SJSA1 (cell line): ENCODE measurements around the gene ZBTB20. TPM values are rescaled to one million over a fixed set of nuclear protein-coding genes. Genes with fewer than 3 reads are reported as not detected.
A peak's percentile ranks its signal among the peaks of the same experiment; 100 is the strongest.

ENCODE experiments used
- DNase-seq, 2 experiments: peaks; one replicate each; pipeline ENCODE4 v3.0.0-alpha.2; 2015 to 2020; ENCODE audit warnings: low spot score in 2 of 2, low read depth in 1 of 2
- H3K27ac ChIP-seq: fragments of 250-450 bp; sonication (Bioruptor Pico); 2 replicates; pipeline ENCODE4 v1.5.1; 2020; ENCODE audit warnings: mild to moderate bottlenecking, moderate library complexity
- H3K27me3 ChIP-seq: fragments of 250-450 bp; sonication (Bioruptor Pico); replicated peaks from 2 replicates; pipeline ENCODE4 v1.5.1; 2020; ENCODE audit warnings: mild to moderate bottlenecking, moderate library complexity
- H3K36me3 ChIP-seq: fragments of 250-450 bp; sonication (Bioruptor Pico); 2 replicates; pipeline ENCODE4 v1.5.1; 2020; ENCODE audit warnings: mild to moderate bottlenecking
- H3K4me1 ChIP-seq: fragments of 250-450 bp; sonication (Bioruptor Pico); replicated peaks from 2 replicates; pipeline ENCODE4 v1.6.1; 2021; ENCODE audit warnings: mild to moderate bottlenecking
- H3K4me3 ChIP-seq: fragments of 250-450 bp; sonication (Bioruptor Pico); 2 replicates; pipeline ENCODE4 v1.5.1; 2020; ENCODE audit warnings: mild to moderate bottlenecking
- H3K9me3 ChIP-seq: fragments of 250-450 bp; sonication (Bioruptor Pico); replicated peaks from 2 replicates; pipeline ENCODE4 v1.5.1; 2020; ENCODE audit warnings: mild to moderate bottlenecking
- total RNA-seq: library from RNA; depleted of rRNA; stranded (reverse); fragments of >200 nt; shearing (Covaris generic); gene quantifications from 2 replicates; pipeline ENCODE4 v1.2.3, GENCODE V29; 2014

ZBTB20 gene
- total RNA-seq, 1 experiment from 2014 or later = 18.2 TPM

GRCh38 chr3:115161866-115162265, 14.8 kb upstream of the ZBTB20 start:
- H3K36me3 ChIP-seq = no peaks in the 10 kb centered on the region
- H3K4me3 ChIP-seq = no peak overlapping the region
- no peak for DNase-seq
- H3K27ac ChIP-seq = no peak overlapping the region
- no peaks in the 10 kb centered on the region for H3K9me3 ChIP-seq
- H3K27me3 ChIP-seq = no peaks in the 10 kb centered on the region
- H3K4me1 ChIP-seq = no peaks in the 10 kb centered on the region

- Histone ChIP-seq H3K4me1 (no peaks in the 10 kb centered on the region), H3K9me3 (no peaks in the 10 kb centered on the region), H3K4me3 (no peak overlapping the region), H3K36me3 (no peaks in the 10 kb centered on the region), H3K27ac (no peak overlapping the region), H3K27me3 (no peaks in the 10 kb centered on the region)
- no peak for DNase-seq
These were observed 14.2 kb upstream of the ZBTB20 start for GRCh38 chr3:115161168-115161834.

GRCh38 chr3:115160295-115160694, 13.2 kb upstream of the ZBTB20 start:
- H3K4me3 ChIP-seq = no peak overlapping the region
- no peaks in the 10 kb centered on the region for H3K4me1 ChIP-seq
- H3K27ac ChIP-seq = no peak overlapping the region
- H3K27me3 ChIP-seq = no peaks in the 10 kb centered on the region
- H3K36me3 ChIP-seq = no peaks in the 10 kb centered on the region
- H3K9me3 ChIP-seq = no peaks in the 10 kb centered on the region
- DNase-seq = no peak

GRCh38 chr3:115156046-115156654, 9.1 kb upstream of the ZBTB20 start:
- Histone ChIP-seq H3K9me3 (no peaks in the 10 kb centered on the region), H3K4me3 (no peak overlapping the region), H3K27ac (no peak overlapping the region), H3K4me1 (no peaks in the 10 kb centered on the region), H3K27me3 (no peaks in the 10 kb centered on the region), H3K36me3 (no peaks in the 10 kb centered on the region)
- DNase-seq = no peak

- no peaks in the 10 kb centered on the region for H3K27me3 ChIP-seq
- H3K4me1 ChIP-seq = no peaks in the 10 kb centered on the region
- no peak overlapping the region for H3K27ac ChIP-seq
- no peaks in the 10 kb centered on the region for H3K36me3 ChIP-seq
- DNase-seq = no peak
- no peaks in the 10 kb centered on the region for H3K9me3 ChIP-seq
- H3K4me3 ChIP-seq = no peak overlapping the region
These were observed 7.5 kb upstream of the ZBTB20 start for GRCh38 chr3:115154611-115155010.

- no peak overlapping the region for H3K4me3 ChIP-seq
- H3K9me3 ChIP-seq = no peaks in the 10 kb centered on the region
- no peaks in the 10 kb centered on the region for H3K36me3 ChIP-seq
- H3K27ac ChIP-seq = no peak overlapping the region
- no peak for DNase-seq
- H3K27me3 ChIP-seq = no peaks in the 10 kb centered on the region
- peaks cover 4% of the 10 kb centered on the region; the same call in 1 of the 2 replicates for H3K4me1 ChIP-seq
These were observed 4.8 kb upstream of the ZBTB20 start for GRCh38 chr3:115151921-115152320.

- no peaks in the 10 kb centered on the region for H3K36me3 ChIP-seq
- H3K4me3 ChIP-seq = peak overlapping the region; percentile 53
- peaks cover 4% of the 10 kb centered on the region; the same call in 1 of the 2 replicates for H3K4me1 ChIP-seq
- DNase-seq = no peak
- peak overlapping the region; percentile 57 for H3K27ac ChIP-seq
- no peaks in the 10 kb centered on the region for H3K27me3 ChIP-seq
- H3K9me3 ChIP-seq = no peaks in the 10 kb centered on the region
These were observed 1.2 kb upstream of the ZBTB20 start for GRCh38 chr3:115148142-115148790.

GRCh38 chr3:115147329-115148141, 447 bp upstream of the ZBTB20 start:
- Histone ChIP-seq H3K27me3 (no peaks in the 10 kb centered on the region), H3K36me3 (no peaks in the 10 kb centered on the region), H3K27ac (peak overlapping the region; percentile 57), H3K4me1 (peaks cover 4% of the 10 kb centered on the region; the same call in 1 of the 2 replicates), H3K9me3 (no peaks in the 10 kb centered on the region), H3K4me3 (peak overlapping the region; percentile 53)
- peak; percentile 97 to 99 for DNase-seq

GRCh38 chr3:115146032-115146417, 1.1 kb downstream of the ZBTB20 start:
- Histone ChIP-seq H3K4me3 (peak overlapping the region; percentile 53), H3K9me3 (no peaks in the 10 kb centered on the region), H3K36me3 (no peaks in the 10 kb centered on the region), H3K27ac (peak overlapping the region; percentile 95), H3K4me1 (peaks cover 10% of the 10 kb centered on the region), H3K27me3 (no peaks in the 10 kb centered on the region)
- peak; percentile 48 to 52 for DNase-seq

GRCh38 chr3:115141033-115141757, 5.9 kb downstream of the ZBTB20 start:
- Histone ChIP-seq H3K27ac (no peak overlapping the region), H3K4me1 (peaks cover 6% of the 10 kb centered on the region), H3K27me3 (no peaks in the 10 kb centered on the region), H3K36me3 (no peaks in the 10 kb centered on the region), H3K9me3 (no peaks in the 10 kb centered on the region), H3K4me3 (no peak overlapping the region)
- DNase-seq = no peak

GRCh38 chr3:115139072-115139471, 8.0 kb downstream of the ZBTB20 start:
- H3K4me1 ChIP-seq = peaks cover 6% of the 10 kb centered on the region
- no peak overlapping the region for H3K27ac ChIP-seq
- no peak overlapping the region for H3K4me3 ChIP-seq
- no peak for DNase-seq
- no peaks in the 10 kb centered on the region for H3K27me3 ChIP-seq
- H3K36me3 ChIP-seq = no peaks in the 10 kb centered on the region
- no peaks in the 10 kb centered on the region for H3K9me3 ChIP-seq

GRCh38 chr3:115134648-115135347, 12.3 kb downstream of the ZBTB20 start:
- Histone ChIP-seq H3K27ac (no peak overlapping the region), H3K4me1 (no peaks in the 10 kb centered on the region), H3K9me3 (no peaks in the 10 kb centered on the region), H3K4me3 (no peak overlapping the region), H3K27me3 (no peaks in the 10 kb centered on the region), H3K36me3 (no peaks in the 10 kb centered on the region)
- no peak for DNase-seq

GRCh38 chr3:115127208-115127607, 19.9 kb downstream of the ZBTB20 start:
- no peak overlapping the region for H3K4me3 ChIP-seq
- H3K36me3 ChIP-seq = no peaks in the 10 kb centered on the region
- no peak for DNase-seq
- no peak overlapping the region for H3K27ac ChIP-seq
- H3K27me3 ChIP-seq = no peaks in the 10 kb centered on the region
- H3K9me3 ChIP-seq = no peaks in the 10 kb centered on the region
- H3K4me1 ChIP-seq = no peaks in the 10 kb centered on the region
